NCI-H345 treated with DMSO at 0.1 percent for 48 hours (cell line): ENCODE data around the gene ORMDL1.

ENCODE experiments used
- DNase-seq: peaks from one replicate; lab custom pipeline; 2025; ENCODE audit not compliant: unreplicated experiment; lab: John Stamatoyannopoulos, UW

The ORMDL1 gene, protein sequence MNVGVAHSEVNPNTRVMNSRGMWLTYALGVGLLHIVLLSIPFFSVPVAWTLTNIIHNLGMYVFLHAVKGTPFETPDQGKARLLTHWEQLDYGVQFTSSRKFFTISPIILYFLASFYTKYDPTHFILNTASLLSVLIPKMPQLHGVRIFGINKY

DNA sequence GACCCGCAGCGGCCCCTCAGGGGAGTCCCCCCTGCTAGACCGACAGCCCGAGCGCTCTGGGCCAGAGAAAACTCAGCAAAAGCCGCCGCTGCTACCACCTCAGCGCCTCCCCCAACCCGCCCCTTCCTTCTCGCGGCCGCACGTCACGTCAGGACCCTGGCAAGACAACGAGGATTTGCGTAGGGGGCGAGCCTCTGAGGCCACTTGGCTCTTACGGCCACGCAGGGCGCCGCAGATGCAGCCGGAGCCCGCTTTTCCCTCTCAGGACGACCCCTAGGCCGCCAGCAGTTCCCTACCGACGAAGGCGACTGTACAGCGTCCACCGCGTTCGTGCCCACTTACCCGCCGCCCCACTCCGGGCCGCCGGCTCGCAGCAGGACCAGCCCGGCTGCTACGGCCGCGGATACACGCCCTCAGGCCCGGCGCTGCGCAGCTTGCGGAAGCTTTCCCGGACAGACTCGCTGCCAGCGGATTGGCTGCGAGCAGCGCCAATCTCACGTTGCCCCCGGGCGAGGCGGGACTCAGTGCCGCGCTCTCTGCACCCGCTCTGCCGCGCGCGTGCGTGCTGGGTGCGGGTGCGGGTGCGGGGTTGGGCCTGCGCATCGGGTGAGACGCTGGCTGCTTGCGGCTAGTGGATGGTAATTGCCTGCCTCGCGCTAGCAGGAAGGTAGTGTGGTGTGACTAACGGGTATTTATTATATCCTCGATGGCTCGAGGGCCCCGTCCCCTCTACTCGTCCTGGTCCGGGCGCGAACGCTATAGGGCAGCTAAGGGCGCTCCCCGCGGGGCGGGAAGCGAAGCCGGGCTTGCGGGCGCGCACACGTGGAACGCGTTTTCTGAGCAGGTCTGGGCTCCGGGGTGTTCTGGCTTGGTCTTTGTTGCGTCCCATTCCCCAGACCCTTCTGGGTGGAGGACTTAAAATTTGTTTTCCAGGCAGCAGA lies at the start of gene ORMDL1, which contains the start of gene PMS1:
ORMDL1 (minus strand) TSS at position 413 of the 941 bp plus-strand sequence. CDS start 1,744 bp downstream, outside the sequence.
PMS1 (plus strand) TSS at position 524 of the 941 bp plus-strand sequence. CDS start 7,360 bp downstream, outside the sequence.
- peak; percentile 90 for DNase-seq

DNA sequence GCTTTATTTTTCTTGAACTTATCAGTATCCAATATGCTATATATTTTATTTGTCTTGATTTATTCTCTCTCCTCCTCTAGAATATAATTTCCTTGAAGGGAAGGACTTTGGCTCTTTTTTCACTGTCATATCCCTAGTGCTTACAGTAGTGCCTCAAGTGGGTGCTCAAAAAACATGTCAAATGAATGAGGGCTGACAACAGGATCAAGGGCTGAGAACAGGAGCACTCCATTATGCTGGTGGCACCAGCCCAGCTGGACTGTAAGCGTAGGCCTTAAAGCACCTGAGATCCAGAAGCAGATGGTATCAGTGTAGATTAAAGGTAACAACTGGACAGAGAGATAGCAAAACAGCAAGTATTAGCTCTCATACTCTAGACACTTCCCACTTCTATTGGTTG lies 46.4 kb upstream of the ORMDL1 start:
- DNase-seq, result no peak

DNA sequence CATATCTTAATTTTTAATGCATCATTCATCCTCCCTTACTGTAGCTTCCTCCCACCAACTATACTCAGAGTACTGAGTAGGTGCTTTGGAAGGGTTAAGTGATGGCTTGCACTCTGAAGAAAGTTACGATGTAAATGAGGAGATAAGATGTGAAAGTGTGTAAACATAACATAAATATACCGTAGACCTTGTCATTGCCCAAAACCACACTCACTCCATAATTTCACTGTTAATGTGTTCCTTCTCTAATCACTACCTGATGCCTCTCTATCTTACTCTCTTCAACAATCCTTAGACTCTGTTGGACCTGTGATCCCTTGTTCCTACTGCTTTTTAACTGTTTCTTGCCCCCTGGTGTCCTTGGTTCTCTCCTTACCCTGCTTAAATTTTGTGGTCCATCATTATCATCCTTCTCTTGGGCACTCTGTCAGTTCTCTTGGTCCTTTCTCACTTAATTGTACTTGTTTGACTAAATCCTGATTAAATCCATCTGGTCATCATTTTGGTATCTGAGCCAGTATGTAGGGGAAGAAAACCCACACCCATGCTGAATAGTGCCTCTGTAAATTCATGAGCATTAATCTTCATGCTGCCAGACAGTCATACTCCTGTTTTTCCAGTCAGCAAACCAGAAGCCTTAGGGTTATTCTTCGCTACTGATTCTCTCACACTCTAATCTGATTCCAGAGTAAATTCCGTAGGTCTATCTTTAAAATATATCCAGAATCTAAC lies 45.1 kb upstream of the ORMDL1 start:
- DNase-seq, result no peak

DNA sequence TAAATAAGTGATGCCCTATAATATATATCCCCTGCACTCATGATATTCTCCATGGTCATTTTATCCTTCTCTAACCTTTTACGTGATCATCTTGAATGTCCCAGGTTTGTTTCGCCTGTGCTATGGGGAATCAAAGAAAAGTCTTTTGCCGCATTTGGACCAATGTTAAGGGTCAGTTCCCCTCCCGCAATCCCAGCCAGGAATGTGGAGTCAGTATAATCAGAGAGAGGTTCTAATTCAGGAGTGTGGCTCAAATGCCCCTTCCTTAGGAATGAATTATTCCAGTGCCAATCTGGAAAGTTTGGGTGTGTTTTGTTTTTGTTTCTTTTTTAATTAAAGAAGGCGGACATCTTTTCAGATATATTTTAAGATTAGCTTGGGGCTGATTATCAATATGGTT lies 41.9 kb upstream of the ORMDL1 start:
- DNase-seq, result no peak

DNA sequence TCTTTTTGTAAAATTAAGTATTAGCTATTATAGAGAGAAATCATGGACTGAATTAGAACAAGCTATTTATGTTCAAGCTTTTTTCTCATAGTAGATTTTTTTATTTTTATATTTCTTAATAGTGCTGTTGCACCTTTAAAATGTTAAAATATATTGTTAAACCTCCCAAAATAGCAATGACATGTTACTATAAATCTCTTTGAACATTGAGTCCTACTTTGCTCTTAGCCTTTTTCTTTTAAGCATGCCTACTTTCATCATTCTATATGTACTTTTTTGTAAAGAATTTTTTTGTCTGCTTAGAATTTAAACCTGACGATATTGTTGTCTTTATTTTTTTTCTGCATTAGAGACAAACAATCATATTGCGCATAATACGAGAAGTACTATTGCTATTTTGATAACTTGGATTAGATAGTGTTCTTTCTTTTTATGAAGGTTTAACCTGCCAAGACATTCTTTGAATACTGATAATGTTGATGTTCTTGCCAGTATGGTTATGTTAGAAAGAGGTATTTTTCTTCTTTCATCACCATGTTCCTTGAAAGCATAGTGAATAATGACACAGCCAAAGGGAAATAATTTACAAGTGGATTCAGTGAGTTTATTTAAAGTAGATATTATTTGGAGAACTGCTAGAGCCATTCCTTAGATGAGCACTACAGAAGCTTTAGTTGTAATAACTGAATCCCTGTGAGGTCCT lies 40.7 kb upstream of the ORMDL1 start:
- DNase-seq, result no peak

DNA sequence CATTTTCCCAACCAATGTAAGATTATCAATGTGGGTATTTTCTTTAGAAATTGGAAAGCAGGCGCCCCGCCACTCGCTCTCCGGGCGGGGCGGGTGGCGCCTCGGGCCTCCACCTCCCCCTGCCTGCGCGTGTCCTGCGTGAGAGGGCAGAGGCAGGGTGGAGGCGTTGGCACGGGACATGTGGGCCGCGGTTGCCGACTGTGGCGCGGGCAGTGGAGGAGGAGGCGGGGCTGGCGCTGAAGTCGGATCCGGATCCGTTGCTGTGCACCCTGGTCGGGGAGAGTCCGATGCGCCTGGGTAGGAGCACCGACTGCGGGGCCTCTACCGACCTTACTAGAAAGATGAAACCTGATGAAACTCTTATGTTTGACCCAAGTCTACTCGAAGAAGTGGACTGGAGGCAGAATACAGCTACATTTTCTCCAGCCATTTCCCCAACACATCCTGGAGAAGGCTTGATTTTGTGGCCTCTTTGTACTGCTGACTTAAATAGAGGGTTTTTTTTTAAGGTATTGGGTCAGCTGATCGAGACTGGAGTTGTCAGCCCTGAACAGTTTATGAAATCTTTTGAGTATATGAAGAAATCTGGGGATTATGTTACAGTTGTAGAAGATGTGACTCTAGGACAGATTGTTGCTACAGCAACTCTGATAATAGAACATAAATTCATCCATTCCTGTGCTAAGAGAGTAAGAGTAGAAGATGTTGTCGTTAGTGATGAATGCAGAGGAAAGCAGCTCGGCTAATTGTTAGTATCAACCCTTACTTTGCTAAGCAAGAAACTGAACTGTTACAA lies 38.0 kb upstream of the ORMDL1 start:
- DNase-seq, result no peak

DNA sequence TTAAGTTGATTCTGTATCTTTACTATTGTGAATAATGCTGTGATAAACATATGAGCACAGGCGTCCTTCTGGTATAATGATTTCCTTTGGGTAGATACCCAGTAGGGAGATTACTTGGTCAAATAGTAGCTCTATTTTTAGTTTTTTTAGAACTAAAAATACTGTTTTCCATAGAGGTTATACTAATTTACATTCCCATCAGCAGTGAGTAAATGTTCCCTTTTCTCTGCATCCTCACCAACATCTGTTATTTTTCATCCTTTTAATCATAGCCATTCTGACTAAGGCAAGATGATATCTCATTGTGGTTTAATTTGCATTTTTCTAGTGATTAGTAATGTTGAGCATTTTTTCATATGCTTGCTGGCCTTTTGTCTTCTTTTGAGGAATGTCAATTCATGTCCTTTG lies 35.2 kb upstream of the ORMDL1 start:
- DNase-seq, result no peak

DNA sequence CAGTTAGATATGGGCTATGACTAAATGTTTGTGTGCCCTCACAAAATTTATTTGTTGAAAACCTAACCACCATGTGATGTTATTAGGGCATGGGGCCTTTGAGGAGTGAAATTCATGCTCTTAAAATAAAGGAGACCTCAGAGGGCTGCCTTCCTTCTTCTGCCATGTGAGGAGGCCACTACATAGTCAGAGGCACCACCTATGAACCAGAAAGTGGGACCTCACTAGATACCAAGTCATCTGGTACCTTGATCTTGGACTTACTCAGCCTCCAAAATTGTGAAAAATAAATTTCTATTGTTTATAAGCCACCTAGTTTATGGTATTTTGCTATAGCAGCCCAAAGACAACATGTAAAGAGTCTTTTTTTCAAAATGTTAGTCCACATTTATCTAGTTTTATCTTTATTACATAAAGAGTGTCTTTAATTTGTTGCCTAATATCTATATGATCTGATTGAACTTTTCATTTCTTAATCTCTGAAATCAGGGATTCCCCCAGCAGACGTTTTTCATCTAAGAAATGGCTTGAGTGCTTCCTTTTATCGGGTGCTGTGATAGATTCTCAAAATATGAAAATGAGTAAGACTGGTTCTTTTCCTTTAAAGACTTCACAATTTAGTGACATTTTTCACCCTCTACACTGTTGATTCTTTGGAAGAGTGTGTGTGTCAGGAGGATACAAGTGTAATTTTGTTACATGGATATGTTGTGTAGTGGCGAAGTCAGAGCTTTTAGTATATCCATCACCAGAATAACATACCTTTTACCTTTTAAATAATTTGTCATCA lies 34.3 kb upstream of the ORMDL1 start:
- no peak for DNase-seq

DNA sequence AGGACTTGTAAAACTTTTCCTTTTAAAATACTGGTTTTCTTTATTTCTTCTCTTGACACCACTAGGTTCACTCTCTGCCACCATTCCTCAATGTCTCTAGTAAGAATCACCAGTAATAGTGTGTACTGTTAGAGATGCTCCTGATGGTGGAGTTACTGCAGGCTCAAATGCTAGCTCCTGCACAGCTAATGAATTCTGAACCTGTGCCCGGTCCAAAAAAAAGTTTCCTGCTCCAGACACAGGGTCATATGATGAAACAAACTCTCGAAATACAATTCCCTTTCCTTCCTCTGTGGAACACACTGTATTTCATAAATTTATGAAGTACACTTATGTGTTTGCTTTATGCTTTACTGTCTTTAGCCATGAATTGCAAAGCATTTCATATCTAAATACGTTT lies 19.3 kb upstream of the ORMDL1 start:
- DNase-seq, result no peak

DNA sequence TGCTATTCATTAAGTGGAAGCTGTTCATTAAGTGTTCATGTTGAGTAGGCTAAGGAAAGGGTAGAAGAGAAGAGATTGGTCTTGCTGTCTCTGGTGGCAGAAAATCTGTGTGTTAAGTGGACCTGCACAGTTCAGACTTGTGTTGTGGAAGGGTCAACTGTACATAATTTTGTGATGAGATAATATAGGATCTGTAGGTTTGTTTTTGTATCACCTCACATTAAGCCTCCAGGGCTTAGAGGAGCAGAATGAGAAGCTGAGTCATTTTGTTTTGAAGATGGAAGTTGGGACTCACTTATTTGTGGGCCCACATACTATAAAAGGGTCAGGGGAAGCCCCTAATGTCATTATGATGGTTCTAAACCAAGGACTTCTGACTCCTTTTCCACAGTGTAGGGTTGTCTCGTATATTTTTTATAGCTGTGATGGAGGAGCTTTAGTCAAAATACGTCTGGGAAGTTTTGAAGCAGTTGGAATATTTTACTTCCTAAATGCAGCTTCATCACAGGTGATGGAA lies 18.3 kb upstream of the ORMDL1 start:
- DNase-seq, result no peak

DNA sequence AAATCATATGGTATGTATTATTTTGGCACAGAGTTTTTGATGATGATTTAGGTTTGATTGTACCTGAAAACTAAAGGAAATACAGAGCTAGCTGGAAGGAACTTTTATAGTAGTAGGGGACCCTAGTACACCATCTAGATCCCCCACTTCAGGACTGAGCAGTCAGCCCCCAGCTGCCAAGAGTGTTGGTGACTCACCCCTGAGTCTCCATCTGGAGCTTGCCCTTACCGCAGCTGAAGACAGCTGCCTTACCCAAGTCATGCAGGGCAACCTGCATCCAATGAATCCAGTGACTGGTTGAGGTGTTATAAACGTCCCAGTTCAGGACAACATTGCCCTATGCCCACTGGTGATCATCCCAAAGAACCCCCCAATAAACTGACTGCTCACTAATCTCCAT lies 15.4 kb upstream of the ORMDL1 start:
- no peak for DNase-seq

DNA sequence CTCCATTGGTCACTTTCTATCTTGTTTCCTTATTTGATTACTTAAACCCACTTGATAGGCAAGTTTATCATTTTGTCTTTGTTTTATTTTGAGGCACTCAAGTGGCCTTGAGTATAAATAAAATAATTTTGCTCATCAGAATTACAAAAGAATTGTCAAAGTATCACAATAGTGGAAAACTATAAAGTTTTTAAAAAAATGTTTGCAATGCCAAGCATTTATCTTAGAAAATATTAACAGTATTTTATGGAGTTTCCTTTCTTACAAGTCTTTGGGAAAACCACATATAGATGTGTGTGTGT lies 14.8 kb upstream of the ORMDL1 start:
- no peak for DNase-seq

DNA sequence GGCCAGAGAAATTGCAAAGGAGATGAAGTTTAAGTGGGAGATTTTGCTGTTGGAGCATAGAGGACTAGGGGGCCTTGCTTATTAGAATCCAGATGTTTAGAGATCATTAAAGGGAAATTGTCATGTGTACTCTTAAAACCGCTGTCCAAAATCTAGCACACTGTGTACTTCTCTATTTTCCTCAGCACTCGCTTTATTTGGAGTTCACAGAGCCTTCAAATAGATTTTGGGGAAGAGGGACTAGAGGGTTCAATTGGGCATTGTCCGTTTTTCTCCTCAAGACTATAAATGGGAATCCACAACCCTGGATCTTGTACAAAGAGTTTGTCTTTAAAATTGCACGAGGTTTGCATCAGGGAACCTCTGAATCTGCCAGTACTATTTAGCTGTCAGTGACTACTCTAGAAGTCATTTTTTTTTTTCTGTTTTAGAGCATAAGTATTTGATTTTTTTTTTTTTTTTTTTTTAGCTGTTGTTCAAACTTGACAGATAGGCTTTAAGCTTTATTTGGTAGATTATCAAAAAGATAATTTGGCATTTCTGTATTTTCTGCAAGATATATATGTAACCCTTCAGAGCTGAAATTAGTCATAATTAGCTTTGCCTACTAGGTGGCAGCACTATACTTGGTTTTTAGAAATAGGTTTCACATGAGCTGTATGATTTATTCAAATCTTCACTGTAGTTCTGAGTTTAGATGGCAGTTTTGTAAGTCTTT lies 14.3 kb upstream of the ORMDL1 start:
- no peak for DNase-seq

DNA sequence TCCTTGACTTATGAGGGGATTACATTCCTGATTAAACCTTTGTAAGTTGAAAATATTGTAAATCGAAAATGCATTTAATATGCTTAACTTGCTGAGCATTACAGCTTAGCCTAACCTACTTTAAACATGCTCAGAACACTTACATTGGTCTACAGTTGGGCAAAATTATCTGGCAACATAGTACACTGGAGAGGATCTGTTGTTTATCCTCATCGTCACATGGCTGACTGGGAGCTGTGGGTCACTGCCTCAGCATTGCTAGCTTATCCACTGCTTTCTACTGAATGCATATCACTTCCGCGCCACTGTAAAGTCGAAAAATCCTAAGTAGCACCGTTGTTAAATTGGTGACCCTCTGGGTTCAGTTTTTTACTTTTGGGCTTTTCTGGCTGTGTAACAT lies 13.8 kb upstream of the ORMDL1 start:
- DNase-seq, result no peak

DNA sequence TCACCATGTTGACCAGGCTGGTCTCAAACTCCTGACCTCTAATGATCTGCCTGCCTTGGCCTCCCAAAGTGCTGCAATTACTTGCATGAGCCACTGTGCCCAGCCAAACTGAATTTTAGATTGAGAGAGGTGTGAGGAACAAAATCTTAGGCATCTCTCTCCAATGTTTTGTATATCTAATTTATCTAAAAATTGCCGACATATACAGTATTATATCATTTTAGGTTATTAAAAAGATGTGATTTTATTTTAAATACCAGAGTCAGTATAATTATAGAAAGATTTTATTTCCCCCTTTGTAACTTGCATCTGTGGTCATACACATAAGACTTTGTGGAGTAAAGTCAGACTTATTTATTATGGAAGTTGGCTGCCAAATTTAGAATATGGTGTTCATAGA lies 10.2 kb upstream of the ORMDL1 start:
- DNase-seq, result no peak

DNA sequence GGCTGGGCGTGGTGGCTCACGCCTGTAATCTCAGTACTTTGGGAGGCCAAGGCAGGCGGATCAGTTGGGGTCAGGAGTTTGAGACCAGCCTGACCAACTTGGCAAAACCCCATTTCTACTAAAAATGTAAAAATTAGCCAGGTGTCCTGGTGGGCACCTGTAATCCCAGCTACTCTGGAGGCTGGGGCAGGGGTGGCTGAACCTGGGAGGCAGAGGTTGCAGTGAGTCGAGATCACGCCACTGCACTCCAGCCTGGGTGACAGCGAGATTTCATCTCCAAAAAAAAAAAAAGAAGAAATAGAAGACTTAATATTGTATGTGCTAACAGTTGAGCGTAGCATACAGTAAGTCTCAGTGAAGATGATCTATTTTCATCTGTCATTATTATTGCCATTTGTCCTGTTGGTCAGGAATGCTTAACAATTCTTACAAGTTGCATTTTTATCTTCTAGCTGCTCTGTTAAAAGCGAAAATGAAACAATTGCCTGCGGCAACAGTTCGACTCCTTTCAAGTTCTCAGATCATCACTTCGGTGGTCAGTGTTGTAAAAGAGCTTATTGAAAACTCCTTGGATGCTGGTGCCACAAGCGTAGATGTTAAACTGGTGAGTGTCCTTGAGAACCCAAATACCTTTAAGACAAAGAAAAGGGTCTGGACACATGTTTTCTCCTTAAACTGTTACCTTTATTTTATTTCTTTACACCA lies 7.4 kb upstream of the ORMDL1 start:
- no peak for DNase-seq

DNA sequence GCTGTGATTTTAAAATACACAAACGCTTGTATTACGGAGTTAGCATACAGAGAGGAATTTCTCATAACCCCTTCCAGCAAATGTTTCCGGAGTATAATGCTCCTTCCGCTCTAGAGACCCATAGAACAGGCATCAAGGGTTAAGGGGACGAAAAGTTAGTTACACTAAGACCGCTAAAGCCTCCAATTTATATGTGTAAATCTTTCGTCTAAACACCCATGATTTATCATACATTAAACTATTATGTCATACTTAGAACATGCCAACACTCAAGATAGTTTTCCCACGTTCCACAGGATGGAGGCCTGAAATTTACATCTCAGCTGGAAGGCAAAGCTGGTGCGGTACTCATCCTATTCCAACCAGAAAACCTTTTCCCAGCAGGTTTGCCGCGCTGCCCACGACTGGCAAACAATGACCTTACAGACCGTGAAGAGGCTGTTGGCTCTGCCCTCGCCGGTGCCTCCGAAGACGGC lies 650 bp downstream of the ORMDL1 start:
- peak; percentile 57 for DNase-seq

DNA sequence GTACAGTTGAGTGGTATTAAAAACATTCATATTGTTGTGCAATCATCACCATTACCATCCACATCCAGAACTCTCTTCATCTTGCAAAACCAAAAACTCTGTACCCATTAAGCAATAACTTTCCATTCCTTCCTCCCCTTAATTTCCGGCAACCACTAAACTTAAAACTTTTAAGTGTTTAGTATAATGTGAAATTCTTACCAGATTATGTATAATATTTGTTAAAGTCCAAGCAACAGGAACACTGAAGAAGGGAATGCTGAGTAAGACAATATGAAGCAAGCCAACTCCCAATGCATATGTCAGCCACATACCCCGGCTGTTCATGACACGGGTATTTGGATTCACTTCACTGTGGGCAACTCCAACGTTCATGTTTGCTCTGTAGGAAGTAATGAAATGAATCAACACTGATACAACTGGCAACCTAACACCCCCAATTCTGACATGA lies 1.9 kb downstream of the ORMDL1 start:
- no peak for DNase-seq
